HepG2 (cell line): ENCODE measurements around the gene WDR37.

Source experiments
- CBX5 ChIP-seq: sonication (generic); formaldehyde crosslinking; IDR thresholded peaks from 2 replicates; pipeline ENCODE4 v1.4.0; 2020; ENCODE audit warnings: missing genetic modification reagents, borderline replicate concordance
- CREM ChIP-seq, 2 experiments: sonication (generic) in 1 of 2; formaldehyde crosslinking in 1 of 2; IDR thresholded peaks; 2 replicates each; pipeline versions ENCODE4 v1.4.0 to v1.6.1; 2016 to 2020; ENCODE audit warnings: antibody characterized with exemption in 1 of 2, mild to moderate bottlenecking in 1 of 2, missing genetic modification reagents in 1 of 2
- CTCF ChIP-seq: sonication (generic); formaldehyde crosslinking; IDR thresholded peaks from 2 replicates; pipeline ENCODE4 v1.5.0; 2020; ENCODE audit warnings: mild to moderate bottlenecking, missing genetic modification reagents, moderate library complexity
- MED1 ChIP-seq: sonication (generic); formaldehyde crosslinking; IDR thresholded peaks from 2 replicates; pipeline ENCODE4 v1.4.0; 2020; ENCODE audit warnings: missing genetic modification reagents
- MXD4 ChIP-seq: IDR thresholded peaks from 2 replicates; pipeline ENCODE4 v1.6.1; 2016; ENCODE audit warnings: mild to moderate bottlenecking, missing biosample characterization, missing genetic modification reagents
- NFRKB ChIP-seq: fragments of 450-650 bp; IDR thresholded peaks from 2 replicates; pipeline ENCODE4 v1.6.1; 2017
- RNF219 ChIP-seq: sonication (generic); formaldehyde crosslinking; IDR thresholded peaks from 2 replicates; pipeline ENCODE4 v1.5.0; 2020; ENCODE audit warnings: mild to moderate bottlenecking, missing genetic modification reagents
- SETDB1 ChIP-seq: sonication (generic); formaldehyde crosslinking; IDR thresholded peaks from 2 replicates; pipeline ENCODE4 v1.5.1; 2020; ENCODE audit warnings: missing genetic modification reagents, mild to moderate bottlenecking, borderline replicate concordance
- SMAD3 ChIP-seq: sonication (generic); formaldehyde crosslinking; IDR thresholded peaks from 2 replicates; pipeline ENCODE4 v1.4.0; 2020; ENCODE audit warnings: missing genetic modification reagents
- STAT6 ChIP-seq: sonication (generic); formaldehyde crosslinking; IDR thresholded peaks from 2 replicates; pipeline ENCODE4 v1.4.0; 2020; ENCODE audit warnings: missing genetic modification reagents, mild to moderate bottlenecking, borderline replicate concordance
- ZBTB7A ChIP-seq: sonication (generic); formaldehyde crosslinking; IDR thresholded peaks from 2 replicates; pipeline ENCODE4 v1.8.0; 2022; ENCODE audit warnings: mild to moderate bottlenecking, missing genetic modification reagents
- ZNF790 ChIP-seq: sonication (generic); formaldehyde crosslinking; IDR thresholded peaks from 2 replicates; pipeline ENCODE4 v1.8.0; 2022; ENCODE audit warnings: missing genetic modification reagents, mild to moderate bottlenecking, borderline replicate concordance

GRCh38 chr10:1010703-1011102 lies 45.5 kb upstream of the WDR37 start:
- no peak for TF ChIP-seq MXD4
- no peak for TF ChIP-seq CBX5 (CRISPR knock-in tag)
- TF ChIP-seq SETDB1 (CRISPR knock-in tag): no peak
- TF ChIP-seq CREM (IDR thresholded peaks at IDR 0.05): no peak
- TF ChIP-seq CREM (CRISPR knock-in tag; IDR thresholded peaks at IDR 0.05): no peak
- no peak for TF ChIP-seq STAT6 (CRISPR knock-in tag)
- TF ChIP-seq MED1 (CRISPR knock-in tag): no peak
- TF ChIP-seq CTCF (CRISPR knock-in tag): no peak
- TF ChIP-seq RNF219 (CRISPR knock-in tag): no peak
- TF ChIP-seq SMAD3: no peak
- no peak for TF ChIP-seq NFRKB
- TF ChIP-seq ZNF790 (CRISPR knock-in tag): no peak
- TF ChIP-seq ZBTB7A: no peak
